Measurements from ENCODE around the gene DNAAF5. TPM values are rescaled to one million over a fixed set of nuclear protein-coding genes. Genes with fewer than 3 reads are reported as not detected.
A peak's percentile ranks its signal among the peaks of the same experiment; 100 is the strongest.
"Not testable (repeated sequence)": the region's sequence is repeated elsewhere in the genome, so short reads cannot be mapped to it uniquely, and the experiment has no call there.

Gene DNAAF5
- polyA plus RNA-seq, 3 donors = 33.1 to 40.4 (median 37.0) TPM

GRCh38 chr7:739983-740942 lies 13.8 kb downstream of the DNAAF5 start:
- DNase-seq (ENCODE audit: extremely low read depth in 1 of 11, low read depth in 9 of 11, low spot score in 4 of 11) = no peak

GRCh38 chr7:741191-741671 lies 14.7 kb downstream of the DNAAF5 start:
- DNase-seq (ENCODE audit: extremely low read depth in 1 of 11, low read depth in 9 of 11, low spot score in 4 of 11) = no peak

GRCh38 chr7:741850-742249 lies 15.4 kb downstream of the DNAAF5 start:
- no peak for DNase-seq (ENCODE audit: extremely low read depth in 1 of 11, low read depth in 9 of 11, low spot score in 4 of 11)

- DNase-seq (ENCODE audit: extremely low read depth in 1 of 11, low read depth in 9 of 11, low spot score in 4 of 11) = no peak
Measured at GRCh38 chr7:742791-743190, 16.3 kb downstream of the DNAAF5 start.

GRCh38 chr7:743341-744127 lies 17.0 kb downstream of the DNAAF5 start:
- not testable (repeated sequence) for DNase-seq (ENCODE audit: extremely low read depth in 1 of 11, low read depth in 9 of 11, low spot score in 4 of 11)

GRCh38 chr7:744128-744520 lies 17.6 kb downstream of the DNAAF5 start:
- DNase-seq (ENCODE audit: extremely low read depth in 1 of 11, low read depth in 9 of 11, low spot score in 4 of 11) = not testable (repeated sequence)

- no peak for DNase-seq (ENCODE audit: extremely low read depth in 1 of 11, low read depth in 9 of 11, low spot score in 4 of 11)
Measured at GRCh38 chr7:744854-745430, 18.4 kb downstream of the DNAAF5 start.

- no peak for DNase-seq (ENCODE audit: extremely low read depth in 1 of 11, low read depth in 9 of 11, low spot score in 4 of 11)
Measured at GRCh38 chr7:745431-746154, 19.1 kb downstream of the DNAAF5 start.

- DNase-seq (ENCODE audit: extremely low read depth in 1 of 11, low read depth in 9 of 11, low spot score in 4 of 11) = no peak
Measured at GRCh38 chr7:746155-747061, 19.9 kb downstream of the DNAAF5 start.

- no peak for DNase-seq (ENCODE audit: extremely low read depth in 1 of 11, low read depth in 9 of 11, low spot score in 4 of 11)
Measured at GRCh38 chr7:747186-747585, 20.7 kb downstream of the DNAAF5 start.

- DNase-seq (ENCODE audit: extremely low read depth in 1 of 11, low read depth in 9 of 11, low spot score in 4 of 11) = no peak
Measured at GRCh38 chr7:748446-748845, 21.9 kb downstream of the DNAAF5 start.

- DNase-seq (ENCODE audit: extremely low read depth in 1 of 11, low read depth in 9 of 11, low spot score in 4 of 11) = peak in 5 of 11 donors; percentile 44 to 56 (median 45)
Measured at GRCh38 chr7:749140-749551, 22.6 kb downstream of the DNAAF5 start.

GRCh38 chr7:750111-750905 lies 23.8 kb downstream of the DNAAF5 start:
- DNase-seq (ENCODE audit: extremely low read depth in 1 of 11, low read depth in 9 of 11, low spot score in 4 of 11) = no peak

GRCh38 chr7:751826-752225 lies 25.3 kb downstream of the DNAAF5 start:
- DNase-seq (ENCODE audit: extremely low read depth in 1 of 11, low read depth in 9 of 11, low spot score in 4 of 11) = no peak

GRCh38 chr7:752256-752655 lies 25.8 kb downstream of the DNAAF5 start:
- not testable (repeated sequence) for DNase-seq (ENCODE audit: extremely low read depth in 1 of 11, low read depth in 9 of 11, low spot score in 4 of 11)

- DNase-seq (ENCODE audit: extremely low read depth in 1 of 11, low read depth in 9 of 11, low spot score in 4 of 11) = no peak
Measured at GRCh38 chr7:753190-753589, 26.7 kb downstream of the DNAAF5 start.
